Trophoblast cell (in vitro differentiated cells and primary cell): ENCODE data around the gene SLC5A1.
"Not testable (repeated sequence)": the region's sequence is repeated elsewhere in the genome, so short reads cannot be mapped to it uniquely, and the experiment has no call there.

Experiments used
- DNase-seq, 2 donors: peaks; one replicate each; pipeline ENCODE4 v3.0.0-alpha.2; 2016
- H2AFZ ChIP-seq: 2 replicates; pipeline ENCODE4 v1.6.1; 2013; ENCODE audit warnings: low read length, moderate library complexity, mild to moderate bottlenecking; ENCODE audit not compliant: insufficient read depth, poor library complexity
- H2AK5ac ChIP-seq: 2 replicates; pipeline ENCODE4 v1.6.1; 2013; ENCODE audit warnings: mild to moderate bottlenecking, low read length
- H2BK120ac ChIP-seq: 2 replicates; pipeline ENCODE4 v1.6.1; 2013; ENCODE audit warnings: low read length, mild to moderate bottlenecking, moderate library complexity; ENCODE audit not compliant: insufficient read depth, poor library complexity
- H2BK12ac ChIP-seq: 2 replicates; pipeline ENCODE4 v1.6.1; 2013; ENCODE audit warnings: mild to moderate bottlenecking, low read length, moderate library complexity
- H2BK5ac ChIP-seq: 2 replicates; pipeline ENCODE4 v1.6.1; 2013; ENCODE audit warnings: low read length, low read depth, moderate library complexity, mild to moderate bottlenecking; ENCODE audit not compliant: poor library complexity
- H3K14ac ChIP-seq: 2 replicates; pipeline ENCODE4 v1.6.1; 2013; ENCODE audit warnings: mild to moderate bottlenecking, low read length
- H3K18ac ChIP-seq: 2 replicates; pipeline ENCODE4 v1.6.1; 2013; ENCODE audit warnings: mild to moderate bottlenecking, low read length
- H3K23ac ChIP-seq: 2 replicates; pipeline ENCODE4 v1.6.1; 2013; ENCODE audit warnings: low read length
- H3K27ac ChIP-seq: 2 replicates; pipeline ENCODE4 v1.5.1; 2013; ENCODE audit warnings: low read depth, mild to moderate bottlenecking, inconsistent platforms, low read length, moderate library complexity
- H3K27me3 ChIP-seq: 2 replicates; pipeline ENCODE4 v1.6.1; 2013; ENCODE audit warnings: inconsistent platforms, mild to moderate bottlenecking, low read length, moderate library complexity; ENCODE audit not compliant: insufficient read depth
- H3K36me3 ChIP-seq, 2 experiments: 1 replicate in 1 of 2; 2 replicates in 1 of 2; pipeline ENCODE4 v1.6.1; 2013; ENCODE audit warnings: low read length in 2 of 2, mild to moderate bottlenecking in 2 of 2, moderate library complexity in 1 of 2; ENCODE audit not compliant: insufficient read depth in 2 of 2, control insufficient read depth in 1 of 2
- H3K4ac ChIP-seq: 2 replicates; pipeline ENCODE4 v1.6.1; 2013; ENCODE audit warnings: low read depth, mild to moderate bottlenecking, low read length, moderate library complexity
- H3K4me1 ChIP-seq, 2 experiments: 1 replicate in 1 of 2; 2 replicates in 1 of 2; pipeline ENCODE4 v1.6.1; 2013; ENCODE audit warnings: low read length in 2 of 2, mild to moderate bottlenecking in 2 of 2, moderate library complexity in 1 of 2; ENCODE audit not compliant: insufficient read depth in 2 of 2, control insufficient read depth in 1 of 2
- H3K4me2 ChIP-seq: 2 replicates; pipeline ENCODE4 v1.6.1; 2013; ENCODE audit warnings: inconsistent platforms, mild to moderate bottlenecking, low read length, moderate library complexity
- H3K4me3 ChIP-seq: 2 replicates; pipeline ENCODE4 v1.5.1; 2013; ENCODE audit warnings: mild to moderate bottlenecking, low read depth, low read length, inconsistent platforms
- H3K79me1 ChIP-seq: one replicate; pipeline ENCODE4 v1.6.1; 2013; ENCODE audit warnings: low read length
- H3K79me2 ChIP-seq: 2 replicates; pipeline ENCODE4 v1.6.1; 2013; ENCODE audit warnings: low read length, mild to moderate bottlenecking; ENCODE audit not compliant: control insufficient read depth, insufficient read depth, poor library complexity
- H3K9ac ChIP-seq: 2 replicates; pipeline ENCODE4 v1.6.1; 2013; ENCODE audit warnings: mild to moderate bottlenecking, low read length
- H3K9me3 ChIP-seq: 2 replicates; pipeline ENCODE4 v1.6.1; 2013; ENCODE audit warnings: low read depth, mild to moderate bottlenecking, control low read depth, inconsistent platforms, low read length; ENCODE audit not compliant: insufficient read depth
- H4K12ac ChIP-seq: 2 replicates; pipeline ENCODE4 v1.6.1; 2013; ENCODE audit warnings: low read depth, mild to moderate bottlenecking, low read length, moderate library complexity
- H4K8ac ChIP-seq: 2 replicates; pipeline ENCODE4 v1.6.1; 2013; ENCODE audit warnings: low read depth, mild to moderate bottlenecking, low read length, moderate library complexity
- H4K91ac ChIP-seq: one replicate; pipeline ENCODE4 v1.6.1; 2013; ENCODE audit warnings: low read depth, mild to moderate bottlenecking, low read length, moderate library complexity
- WGBS: extraction: QIAGEN DNeasy Blood & Tissue Kit; methylation state at CpG from one replicate; pipeline ENCODE4 v1.1.7; 2013; ENCODE audit warnings: missing lambda C conversion rate; ENCODE audit not compliant: insufficient read length, insufficient coverage; ENCODE audit errors: extremely low coverage; 5-methylcytosine and 5-hydroxymethylcytosine counted together

SLC5A1 gene

GRCh38 chr22:32151641-32152040 lies 108.6 kb downstream of the SLC5A1 start:
- H3K27me3 ChIP-seq, H2AK5ac ChIP-seq, H2BK120ac ChIP-seq, H2BK5ac ChIP-seq, H3K4me1 ChIP-seq, H3K4ac ChIP-seq, H2AFZ ChIP-seq, H3K36me3 ChIP-seq, H3K23ac ChIP-seq, H3K18ac ChIP-seq, H4K8ac ChIP-seq, H3K27ac ChIP-seq, H3K9me3 ChIP-seq, H3K4me3 ChIP-seq, H3K4me2 ChIP-seq, DNase-seq, H4K91ac ChIP-seq, H3K14ac ChIP-seq, H2BK12ac ChIP-seq, H3K79me2 ChIP-seq, H3K79me1 ChIP-seq, H3K9ac ChIP-seq, H4K12ac ChIP-seq: not testable (repeated sequence)
- no CpG with 5 or more reads among the region's 6 CpGs for WGBS

- H4K91ac ChIP-seq, H3K4me3 ChIP-seq: not testable (repeated sequence)
- WGBS = no CpG with 5 or more reads among the region's 4 CpGs
Measured at GRCh38 chr22:32154727-32155126, 111.7 kb downstream of the SLC5A1 start.

GRCh38 chr22:32157632-32158031 lies 114.6 kb downstream of the SLC5A1 start:
- H4K91ac ChIP-seq, H2BK5ac ChIP-seq, H3K79me2 ChIP-seq, H2AK5ac ChIP-seq, H3K27ac ChIP-seq, H4K8ac ChIP-seq, H3K23ac ChIP-seq, H2AFZ ChIP-seq, H3K4ac ChIP-seq, H3K36me3 ChIP-seq, H4K12ac ChIP-seq, H3K4me3 ChIP-seq, DNase-seq, H2BK12ac ChIP-seq, H2BK120ac ChIP-seq, H3K9ac ChIP-seq, H3K9me3 ChIP-seq, H3K27me3 ChIP-seq, H3K14ac ChIP-seq, H3K18ac ChIP-seq, H3K4me2 ChIP-seq, H3K79me1 ChIP-seq, H3K4me1 ChIP-seq: not testable (repeated sequence)
- no CpG with 5 or more reads among the region's 5 CpGs for WGBS

More at GRCh38 chr22:32154727-32155126, 111.7 kb downstream of the SLC5A1 start:
- H3K4me2 ChIP-seq, H3K9ac ChIP-seq, H4K12ac ChIP-seq, H2AK5ac ChIP-seq, H3K9me3 ChIP-seq, H3K14ac ChIP-seq, H3K18ac ChIP-seq, H3K36me3 ChIP-seq, H3K79me2 ChIP-seq, H3K23ac ChIP-seq, H2BK5ac ChIP-seq, H3K4ac ChIP-seq, H3K4me1 ChIP-seq, DNase-seq, H2BK120ac ChIP-seq, H4K8ac ChIP-seq, H3K79me1 ChIP-seq, H2AFZ ChIP-seq, H3K27me3 ChIP-seq, H3K27ac ChIP-seq, H2BK12ac ChIP-seq: not testable (repeated sequence)

DNA sequence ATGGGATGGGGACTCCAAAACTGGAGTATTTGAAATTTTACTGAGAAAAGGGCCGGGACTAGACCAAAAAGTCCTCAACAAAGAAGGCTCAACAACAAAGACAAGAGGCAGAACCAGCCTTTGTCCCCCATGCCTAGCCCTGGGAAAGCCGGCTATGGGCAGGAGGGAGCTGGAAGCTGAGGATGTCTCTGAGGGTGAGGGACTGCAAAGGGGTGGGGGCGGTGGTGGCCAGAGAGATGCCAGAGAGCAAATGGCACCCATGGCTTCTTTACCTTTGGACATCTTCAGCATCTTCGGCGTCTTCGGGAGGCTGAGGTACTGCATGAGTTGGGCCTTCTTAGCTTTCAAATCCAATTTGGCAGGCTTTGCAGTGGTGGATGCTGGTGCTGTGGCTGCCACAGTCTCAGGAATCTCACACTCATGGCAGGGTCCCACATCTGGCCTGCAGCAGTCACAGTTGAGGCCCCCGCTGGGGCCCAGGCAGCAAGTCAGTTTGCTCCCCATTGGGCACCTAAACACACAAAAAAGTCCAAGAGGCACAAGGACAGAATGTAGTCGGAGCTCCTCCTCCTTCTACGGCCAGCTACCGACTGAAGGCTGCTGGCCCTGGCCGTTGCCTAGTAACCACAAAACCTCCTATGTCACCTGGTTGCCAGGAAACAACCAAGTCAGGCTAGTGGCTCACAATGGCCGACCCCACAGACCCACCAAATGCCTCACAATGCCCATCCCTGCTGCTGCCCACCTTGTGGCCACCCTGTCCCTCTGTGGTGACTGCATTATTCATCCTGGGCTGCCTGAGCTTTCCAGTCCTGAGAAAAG lies 115.9 kb downstream of the SLC5A1 start, which contains the start of gene C22orf42:
TSS of gene C22orf42 (minus strand) at position 592 of the 822 bp plus-strand sequence. CDS start at position 504, 88 bp downstream.
- WGBS = no CpG with 5 or more reads among the region's 12 CpGs
- no peaks in the 10 kb centered on the region for H3K79me1 ChIP-seq
- H4K12ac ChIP-seq = no peak within 1 kb of the TSS

More for the DNA sequence above, 115.9 kb downstream of the SLC5A1 start, which contains the start of gene C22orf42:
- no peak within 1 kb of the TSS for H3K9ac ChIP-seq
- H3K9me3 ChIP-seq = no peaks in the 10 kb centered on the region
- no peak within 1 kb of the TSS for H2BK12ac ChIP-seq
- no peak within 1 kb of the TSS for H4K91ac ChIP-seq
- no peak within 1 kb of the TSS for H3K4me2 ChIP-seq
- H2BK120ac ChIP-seq = no peak within 1 kb of the TSS
- H2AK5ac ChIP-seq = no peak within 1 kb of the TSS
- no peak for DNase-seq
- H3K4me3 ChIP-seq = no peak within 1 kb of the TSS
- no peak within 1 kb of the TSS for H4K8ac ChIP-seq
- H3K23ac ChIP-seq = no peak within 1 kb of the TSS
- no peaks in the 10 kb centered on the region for H3K79me2 ChIP-seq
- no peaks in the 10 kb centered on the region for H3K36me3 ChIP-seq
- H3K27me3 ChIP-seq = no peaks in the 10 kb centered on the region
- no peak within 1 kb of the TSS for H2AFZ ChIP-seq
- H3K14ac ChIP-seq = no peak within 1 kb of the TSS
- H3K18ac ChIP-seq = no peak within 1 kb of the TSS
- no peak within 1 kb of the TSS for H3K27ac ChIP-seq
- H3K4ac ChIP-seq = no peak within 1 kb of the TSS
- no peaks in the 10 kb centered on the region for H3K4me1 ChIP-seq
- H2BK5ac ChIP-seq = no peak within 1 kb of the TSS
